ENCODE measurements around the gene TMEM170A. TPM values are rescaled to one million over a fixed set of nuclear protein-coding genes. Genes with fewer than 3 reads are reported as not detected.

TMEM170A gene
- total and polyA plus RNA-seq, 10 of the 15 experiments (the other 5 are each of a cell fraction or from before 2014, with no cell fraction given), result 7.3 to 28.2 (median 20.9) TPM

DNA sequence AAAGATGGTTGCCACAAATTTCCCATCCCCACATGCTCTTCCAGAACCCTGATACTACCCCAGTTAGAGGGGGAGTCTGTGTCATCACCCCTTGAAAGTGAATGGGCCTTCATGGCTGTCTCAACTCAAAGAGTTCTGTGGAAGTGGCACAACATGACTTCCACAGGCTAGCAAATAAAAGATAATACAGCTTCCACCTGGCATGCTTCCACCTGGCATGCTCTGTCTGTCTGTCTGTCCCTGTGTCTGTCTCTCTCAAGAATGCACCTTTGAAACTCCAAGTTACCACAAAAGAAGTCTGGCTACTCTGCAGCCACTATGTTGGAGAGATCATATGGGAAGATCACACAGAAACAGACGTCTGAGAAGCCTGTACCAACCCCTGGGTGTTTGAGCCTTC is 66.2 kb downstream of the TMEM170A start:
- H2AFZ ChIP-seq (ENCODE audit: control insufficient read depth, low read depth, low read length), result no peak overlapping the region
- intact Hi-C loops (cut with micrococcal nuclease; ENCODE audit: unreplicated experiment) (no loop called here), in situ Hi-C loops (cut with MboI) (no loop called here)
- H4K20me1 ChIP-seq (ENCODE audit: control insufficient read depth, insufficient read depth), result no peaks in the 10 kb centered on the region
- FAIRE-seq, result no peak
- no peaks in the 10 kb centered on the region; a peak in 2 of 4 replicates for H3K36me3 ChIP-seq (ENCODE audit: control insufficient read depth in 2 of 2, insufficient read depth in 2 of 2, low read length in 1 of 2)
- POLR2A ChIA-PET, result interaction anchor here (0.6 kb wide), 2 partner anchors 35 to 619 kb away, joined by 3 read pairs; partner anchors contain the start of gene CFDP1
- H3K79me2 ChIP-seq (ENCODE audit: control insufficient read depth, insufficient read depth, low read length), result no peaks in the 10 kb centered on the region
- 57% methylated on average over 1 of the region's 1 CpG for WGBS (ENCODE audit: insufficient coverage, insufficient replicate concordance, low lambda C conversion rate, missing lambda C conversion rate)
- H3K27me3 ChIP-seq (replicated peaks in 1 of 2; ENCODE audit: control insufficient read depth in 2 of 2, insufficient read depth in 2 of 2, low read length in 1 of 2), result no peaks in the 10 kb centered on the region
- no peak overlapping the region for H3K9ac ChIP-seq (ENCODE audit: control insufficient read depth, insufficient read depth, low read length)
- H3K4me2 ChIP-seq (ENCODE audit: control insufficient read depth, insufficient read depth), result no peak overlapping the region
- no peak overlapping the region for H3K4me3 ChIP-seq
- H3K4me1 ChIP-seq (ENCODE audit: control insufficient read depth, insufficient read depth, low read length), result no peaks in the 10 kb centered on the region
- H3K27ac ChIP-seq (ENCODE audit: control insufficient read depth, insufficient read depth), result no peak overlapping the region
- TF ChIP-seq, protein P1, sequence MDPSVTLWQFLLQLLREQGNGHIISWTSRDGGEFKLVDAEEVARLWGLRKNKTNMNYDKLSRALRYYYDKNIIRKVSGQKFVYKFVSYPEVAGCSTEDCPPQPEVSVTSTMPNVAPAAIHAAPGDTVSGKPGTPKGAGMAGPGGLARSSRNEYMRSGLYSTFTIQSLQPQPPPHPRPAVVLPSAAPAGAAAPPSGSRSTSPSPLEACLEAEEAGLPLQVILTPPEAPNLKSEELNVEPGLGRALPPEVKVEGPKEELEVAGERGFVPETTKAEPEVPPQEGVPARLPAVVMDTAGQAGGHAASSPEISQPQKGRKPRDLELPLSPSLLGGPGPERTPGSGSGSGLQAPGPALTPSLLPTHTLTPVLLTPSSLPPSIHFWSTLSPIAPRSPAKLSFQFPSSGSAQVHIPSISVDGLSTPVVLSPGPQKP (IDR thresholded peaks at IDR 0.05; ENCODE audit: low read depth, low read length), result no peak
- TF ChIP-seq SIN3A (IDR thresholded peaks at IDR 0.05; ENCODE audit: low read depth, low read length) (no peak), BACH1 (IDR thresholded peaks at IDR 0.05; ENCODE audit: borderline replicate concordance) (no peak), ZNF622 (IDR thresholded peaks at IDR 0.05) (no peak), ZNF217 (IDR thresholded peaks at IDR 0.05) (no peak), FOXM1 (IDR thresholded peaks at IDR 0.05; ENCODE audit: low read depth, low read length) (no peak), EZH2 (IDR thresholded peaks at IDR 0.05; ENCODE audit: borderline replicate concordance, control insufficient read depth, low read depth, low read length) (no peak), MTA3 (IDR thresholded peaks at IDR 0.05; ENCODE audit: borderline replicate concordance, low read length) (no peak), RUNX3 (IDR thresholded peaks at IDR 0.05; ENCODE audit: low read length) (no peak), ATF7 (IDR thresholded peaks at IDR 0.05; ENCODE audit: low read depth) (no peak), KAT2A (conservative IDR thresholded peaks at IDR 0.05; ENCODE audit: control insufficient read depth, low read depth, low read length) (no peak), YBX1 (IDR thresholded peaks at IDR 0.05) (no peak), JUND (IDR thresholded peaks at IDR 0.05; ENCODE audit: low read depth, low read length) (no peak), POU2F2 (IDR thresholded peaks at IDR 0.05; ENCODE audit: borderline replicate concordance, low read depth, low read length) (no peak), IKZF2 (IDR thresholded peaks at IDR 0.05) (no peak), ZNF274 (IDR thresholded peaks at IDR 0.05; ENCODE audit: insufficient read depth, insufficient read length) (no peak), TAF1 (IDR thresholded peaks at IDR 0.05; ENCODE audit: borderline replicate concordance, low read depth, low read length) (no peak)
- TF ChIP-seq, protein P2, sequence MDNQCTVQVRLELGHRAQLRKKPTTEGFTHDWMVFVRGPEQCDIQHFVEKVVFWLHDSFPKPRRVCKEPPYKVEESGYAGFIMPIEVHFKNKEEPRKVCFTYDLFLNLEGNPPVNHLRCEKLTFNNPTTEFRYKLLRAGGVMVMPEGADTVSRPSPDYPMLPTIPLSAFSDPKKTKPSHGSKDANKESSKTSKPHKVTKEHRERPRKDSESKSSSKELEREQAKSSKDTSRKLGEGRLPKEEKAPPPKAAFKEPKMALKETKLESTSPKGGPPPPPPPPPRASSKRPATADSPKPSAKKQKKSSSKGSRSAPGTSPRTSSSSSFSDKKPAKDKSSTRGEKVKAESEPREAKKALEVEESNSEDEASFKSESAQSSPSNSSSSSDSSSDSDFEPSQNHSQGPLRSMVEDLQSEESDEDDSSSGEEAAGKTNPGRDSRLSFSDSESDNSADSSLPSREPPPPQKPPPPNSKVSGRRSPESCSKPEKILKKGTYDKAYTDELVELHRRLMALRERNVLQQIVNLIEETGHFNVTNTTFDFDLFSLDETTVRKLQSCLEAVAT (IDR thresholded peaks at IDR 0.05), result no peak
- TF ChIP-seq, protein P3, sequence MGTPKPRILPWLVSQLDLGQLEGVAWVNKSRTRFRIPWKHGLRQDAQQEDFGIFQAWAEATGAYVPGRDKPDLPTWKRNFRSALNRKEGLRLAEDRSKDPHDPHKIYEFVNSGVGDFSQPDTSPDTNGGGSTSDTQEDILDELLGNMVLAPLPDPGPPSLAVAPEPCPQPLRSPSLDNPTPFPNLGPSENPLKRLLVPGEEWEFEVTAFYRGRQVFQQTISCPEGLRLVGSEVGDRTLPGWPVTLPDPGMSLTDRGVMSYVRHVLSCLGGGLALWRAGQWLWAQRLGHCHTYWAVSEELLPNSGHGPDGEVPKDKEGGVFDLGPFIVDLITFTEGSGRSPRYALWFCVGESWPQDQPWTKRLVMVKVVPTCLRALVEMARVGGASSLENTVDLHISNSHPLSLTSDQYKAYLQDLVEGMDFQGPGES (IDR thresholded peaks at IDR 0.05), result no peak
- BruUV-seq (replicated peaks), result no TSS peak
- SMC1A ChIA-PET (ENCODE audit: uncharacterized antibody, unreplicated experiment), result interaction anchor here (0.7 to 1.8 kb wide), 3 partner anchors 13 to 225 kb away, joined by 3 to 7 read pairs (median 5); no protein-coding TSS in a partner anchor
- CTCF ChIA-PET, result interaction anchor here (0.9 to 2.2 kb wide), 4 partner anchors 11 to 201 kb away, joined by 4 to 11 read pairs (median 6); no protein-coding TSS in a partner anchor
- RAD21 ChIA-PET (ENCODE audit: unreplicated experiment), result interaction anchor here (1.0 to 1.2 kb wide), 3 partner anchors 9 to 201 kb away, joined by 3 to 4 read pairs (median 4); no protein-coding TSS in a partner anchor
- no peak for ATAC-seq
- no peak for DNase-seq (ENCODE audit: low read depth, low spot score)
- H3K9me3 ChIP-seq (replicated peaks; ENCODE audit: control insufficient read depth, insufficient read depth, low read length), result no peaks in the 10 kb centered on the region
